ENCODE results near the gene RBBP5. TPM values are rescaled to one million over a fixed set of nuclear protein-coding genes. Genes with fewer than 3 reads are reported as not detected.

Gene RBBP5
- total and polyA plus RNA-seq, 2 donors (not counting 1 experiment from before 2014, with no cell fraction given), result 6.8 to 18.5 TPM

DNA sequence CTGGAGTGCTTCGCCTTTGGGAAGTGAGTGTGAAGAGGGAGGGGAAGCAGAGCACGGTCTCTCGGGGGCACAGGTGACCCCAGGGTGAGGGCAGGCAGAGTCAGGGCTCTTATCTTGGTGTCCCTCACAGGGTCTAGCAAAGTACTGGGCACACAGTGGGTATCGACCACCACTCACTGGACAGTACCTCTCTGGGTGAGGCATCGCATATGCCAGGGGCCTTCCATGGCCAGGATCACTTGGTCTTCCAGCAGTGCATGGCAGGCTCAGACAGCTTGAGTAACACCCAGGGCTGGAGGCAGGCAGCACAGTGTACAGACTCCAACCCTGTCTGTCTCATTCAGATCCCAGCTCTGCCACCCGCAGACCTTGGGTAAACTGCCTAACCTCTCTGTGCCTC is 62.1 kb downstream of the RBBP5 start:
- H3K27ac Mint-ChIP-seq, result no peak overlapping the region
- Histone ChIP-seq H2AFZ (ENCODE audit: insufficient read depth, low read depth, low read length, poor library complexity, severe bottlenecking) (no peak overlapping the region), H3K36me3 (replicated peaks in 1 of 2; ENCODE audit: control extremely low read depth in 1 of 2, control insufficient read depth in 1 of 2, extremely low read depth in 1 of 2, insufficient read depth in 2 of 2, low read length in 1 of 2) (no peaks in the 10 kb centered on the region), H3K4me2 (replicated peaks; ENCODE audit: low read depth, low read length, poor library complexity, severe bottlenecking) (no peak overlapping the region), H3K79me2 (ENCODE audit: control insufficient read depth, insufficient read depth, low read length) (no peaks in the 10 kb centered on the region), H3K27me3 (replicated peaks in 1 of 4; ENCODE audit: control extremely low read depth in 1 of 4, control insufficient read depth in 3 of 4, insufficient read depth in 4 of 4, low read length in 3 of 4) (no peaks in the 10 kb centered on the region), H4K20me1 (ENCODE audit: control insufficient read depth, insufficient read depth, low read length, poor library complexity, severe bottlenecking) (no peaks in the 10 kb centered on the region), H3K4me1 (ENCODE audit: control insufficient read depth in 2 of 2, insufficient read depth in 2 of 2, low read length in 2 of 2) (peaks cover 0 to 6% of the 10 kb centered on the region in 2 donors), H3K27ac (ENCODE audit: low read length in 2 of 2) (no peak overlapping the region), H3K9ac (ENCODE audit: low read length) (no peak overlapping the region), H3K4me3 (ENCODE audit: control extremely low read depth in 1 of 5, extremely low read depth in 1 of 5, insufficient read depth in 1 of 5, low read depth in 2 of 5, low read length in 4 of 5) (no peak overlapping the region), H3K9me3 (ENCODE audit: control extremely low read depth in 1 of 3, control insufficient read depth in 2 of 3, insufficient read depth in 1 of 3, low read length in 2 of 3) (no peaks in the 10 kb centered on the region)
- H3K27me3 Mint-ChIP-seq, result no peaks in the 10 kb centered on the region
- POLR2A ChIA-PET, result no interaction called here
- intact Hi-C loops (cut with micrococcal nuclease), result no loop called here
- no peaks in the 10 kb centered on the region for H3K9me3 Mint-ChIP-seq (ENCODE audit: insufficient read depth)
- TF ChIP-seq, protein P1, sequence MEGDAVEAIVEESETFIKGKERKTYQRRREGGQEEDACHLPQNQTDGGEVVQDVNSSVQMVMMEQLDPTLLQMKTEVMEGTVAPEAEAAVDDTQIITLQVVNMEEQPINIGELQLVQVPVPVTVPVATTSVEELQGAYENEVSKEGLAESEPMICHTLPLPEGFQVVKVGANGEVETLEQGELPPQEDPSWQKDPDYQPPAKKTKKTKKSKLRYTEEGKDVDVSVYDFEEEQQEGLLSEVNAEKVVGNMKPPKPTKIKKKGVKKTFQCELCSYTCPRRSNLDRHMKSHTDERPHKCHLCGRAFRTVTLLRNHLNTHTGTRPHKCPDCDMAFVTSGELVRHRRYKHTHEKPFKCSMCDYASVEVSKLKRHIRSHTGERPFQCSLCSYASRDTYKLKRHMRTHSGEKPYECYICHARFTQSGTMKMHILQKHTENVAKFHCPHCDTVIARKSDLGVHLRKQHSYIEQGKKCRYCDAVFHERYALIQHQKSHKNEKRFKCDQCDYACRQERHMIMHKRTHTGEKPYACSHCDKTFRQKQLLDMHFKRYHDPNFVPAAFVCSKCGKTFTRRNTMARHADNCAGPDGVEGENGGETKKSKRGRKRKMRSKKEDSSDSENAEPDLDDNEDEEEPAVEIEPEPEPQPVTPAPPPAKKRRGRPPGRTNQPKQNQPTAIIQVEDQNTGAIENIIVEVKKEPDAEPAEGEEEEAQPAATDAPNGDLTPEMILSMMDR (IDR thresholded peaks at IDR 0.05), result no peak
- no peak for TF ChIP-seq EZH2 (IDR thresholded peaks at IDR 0.05; ENCODE audit: borderline replicate concordance, insufficient read depth, low read depth, low read length, poor library complexity, severe bottlenecking)
- WGBS (ENCODE audit: insufficient coverage), result 93% methylated on average over 5 of the region's 6 CpGs
- no peaks in the 10 kb centered on the region for H3K4me1 Mint-ChIP-seq
- no peak overlapping the region for H3K4me3 Mint-ChIP-seq
- CTCF ChIA-PET, result no interaction called here
- ATAC-seq (ENCODE audit: low read depth), result no peak
- DNase-seq, result no peak

DNA sequence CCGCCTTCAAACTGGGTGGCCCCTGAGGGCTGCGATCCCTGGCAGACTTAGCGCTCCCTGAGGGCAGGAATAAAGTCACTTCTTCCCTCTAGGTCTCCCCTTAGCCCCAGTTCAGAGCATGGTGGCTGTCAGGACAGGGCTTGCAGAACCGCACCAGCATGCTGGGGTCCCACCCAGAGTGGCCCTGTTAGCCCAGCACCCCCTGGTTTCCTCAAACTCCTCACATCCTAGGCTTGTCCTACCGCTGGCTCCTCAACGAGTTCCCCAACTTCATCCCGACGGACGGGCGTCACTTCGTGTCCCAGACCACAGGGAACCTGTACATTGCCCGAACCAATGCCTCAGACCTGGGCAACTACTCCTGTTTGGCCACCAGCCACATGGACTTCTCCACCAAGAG is 62.9 kb downstream of the RBBP5 start:
- Histone ChIP-seq H3K9me3 (ENCODE audit: control extremely low read depth in 1 of 3, control insufficient read depth in 2 of 3, insufficient read depth in 1 of 3, low read length in 2 of 3) (no peaks in the 10 kb centered on the region), H3K4me2 (replicated peaks; ENCODE audit: low read depth, low read length, poor library complexity, severe bottlenecking) (no peak overlapping the region), H4K20me1 (ENCODE audit: control insufficient read depth, insufficient read depth, low read length, poor library complexity, severe bottlenecking) (no peaks in the 10 kb centered on the region), H3K36me3 (replicated peaks in 1 of 2; ENCODE audit: control extremely low read depth in 1 of 2, control insufficient read depth in 1 of 2, extremely low read depth in 1 of 2, insufficient read depth in 2 of 2, low read length in 1 of 2) (no peaks in the 10 kb centered on the region), H3K27me3 (replicated peaks in 1 of 4; ENCODE audit: control extremely low read depth in 1 of 4, control insufficient read depth in 3 of 4, insufficient read depth in 4 of 4, low read length in 3 of 4) (no peaks in the 10 kb centered on the region), H3K79me2 (ENCODE audit: control insufficient read depth, insufficient read depth, low read length) (no peaks in the 10 kb centered on the region), H2AFZ (ENCODE audit: insufficient read depth, low read depth, low read length, poor library complexity, severe bottlenecking) (no peak overlapping the region), H3K27ac (ENCODE audit: low read length in 2 of 2) (no peak overlapping the region), H3K4me1 (ENCODE audit: control insufficient read depth in 2 of 2, insufficient read depth in 2 of 2, low read length in 2 of 2) (peaks cover 0 to 6% of the 10 kb centered on the region in 2 donors), H3K9ac (ENCODE audit: low read length) (no peak overlapping the region), H3K4me3 (ENCODE audit: control extremely low read depth in 1 of 5, extremely low read depth in 1 of 5, insufficient read depth in 1 of 5, low read depth in 2 of 5, low read length in 4 of 5) (no peak overlapping the region)
- TF ChIP-seq, protein P1 (IDR thresholded peaks at IDR 0.05), result no peak
- no peak for TF ChIP-seq EZH2 (IDR thresholded peaks at IDR 0.05; ENCODE audit: borderline replicate concordance, insufficient read depth, low read depth, low read length, poor library complexity, severe bottlenecking)
- Mint-ChIP-seq H3K4me1 (no peaks in the 10 kb centered on the region), H3K27ac (no peak overlapping the region), H3K9me3 (ENCODE audit: insufficient read depth) (no peaks in the 10 kb centered on the region), H3K27me3 (no peaks in the 10 kb centered on the region), H3K4me3 (no peak overlapping the region)
- 98% methylated on average over 12 of the region's 12 CpGs for WGBS (ENCODE audit: insufficient coverage)
- DNase-seq, result no peak
- ChIA-PET CTCF (no interaction called here), POLR2A (no interaction called here)
- intact Hi-C loops (cut with micrococcal nuclease), result no loop called here
- ATAC-seq (ENCODE audit: low read depth), result no peak

Data from B cell (primary cell).